ENCODE measurements around the gene GRIK4.

Gene GRIK4

DNA sequence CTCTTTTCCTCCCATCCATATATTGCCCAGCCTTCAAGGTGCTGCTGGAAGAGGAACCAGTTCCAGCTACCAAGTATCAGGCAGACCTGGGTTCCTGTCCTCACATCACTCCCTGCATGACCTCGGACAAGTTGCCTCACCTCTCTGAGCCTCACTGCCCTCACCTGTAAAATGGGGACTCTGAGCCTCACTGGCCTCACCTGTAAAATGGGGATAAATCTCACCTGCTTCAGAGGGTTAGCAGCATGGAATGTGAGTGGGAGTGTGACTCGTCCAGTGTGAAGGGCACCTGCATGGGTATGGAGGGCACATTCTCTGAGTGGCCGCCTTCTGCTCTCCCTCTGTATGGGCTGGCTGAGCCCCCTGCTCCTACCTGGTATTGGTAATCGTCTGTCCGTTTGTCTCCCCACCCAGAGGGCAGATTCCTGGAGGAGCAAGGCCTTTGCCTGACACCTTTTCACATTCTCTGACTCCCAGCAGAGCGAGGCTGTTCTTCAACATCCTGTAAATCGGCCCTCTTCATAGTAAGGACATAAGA lies 3.7 kb downstream of the GRIK4 start:
- H3K9me3 Mint-ChIP-seq = no peaks in the 10 kb centered on the region
- H3K4me3 Mint-ChIP-seq = no peak overlapping the region
- H3K27me3 Mint-ChIP-seq = peaks cover 57% of the 10 kb centered on the region
- H3K4me1 Mint-ChIP-seq (ENCODE audit: low read depth) = peaks cover 3% of the 10 kb centered on the region
- H3K27ac Mint-ChIP-seq = no peak overlapping the region
- H3K36me3 Mint-ChIP-seq (ENCODE audit: low read depth) = no peaks in the 10 kb centered on the region

DNA sequence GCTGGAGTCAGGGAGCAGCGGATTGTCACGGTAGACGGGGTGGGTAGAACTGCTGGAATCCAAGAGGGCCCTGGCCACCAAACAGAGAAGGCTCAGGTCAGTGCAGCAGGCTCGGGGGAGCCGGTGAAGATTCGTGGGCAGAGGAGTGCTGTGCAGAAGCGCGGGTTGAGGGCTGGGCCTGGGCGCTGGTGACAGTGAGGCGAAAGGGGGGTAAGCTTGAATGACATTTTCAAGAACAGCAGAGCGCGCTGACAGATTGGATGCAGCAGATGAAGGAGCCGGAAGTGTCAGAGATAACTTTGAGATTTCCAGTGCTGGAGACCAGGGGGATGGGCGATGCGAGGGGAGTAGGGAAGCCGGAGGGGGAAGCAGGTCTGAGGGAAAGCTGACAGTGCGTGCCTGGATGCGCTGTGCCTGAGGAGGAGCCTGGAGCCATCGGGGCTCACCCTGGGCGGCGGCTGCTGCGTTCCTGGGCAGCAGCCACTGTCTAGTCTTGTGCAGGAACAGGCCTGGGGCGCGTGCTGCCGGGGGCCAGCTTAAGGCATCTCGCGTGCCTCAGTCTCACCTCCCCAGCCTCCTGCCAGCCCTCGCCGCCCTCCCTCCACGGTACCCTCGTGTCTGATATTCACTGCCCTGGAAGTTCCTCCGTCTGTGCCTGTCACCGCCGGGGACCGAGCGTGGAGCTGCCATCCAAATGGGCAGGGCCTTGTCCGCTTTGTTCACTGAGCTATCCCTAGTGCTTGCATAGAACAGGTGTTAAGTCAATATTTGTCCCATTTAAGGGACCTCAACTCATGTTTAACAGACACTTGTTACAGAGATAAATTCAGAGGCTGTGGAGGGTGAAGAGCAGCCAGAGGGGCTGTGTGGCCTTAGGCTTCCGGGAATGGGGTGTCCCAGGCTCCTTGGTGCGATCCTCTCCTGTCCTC lies 5.2 kb downstream of the GRIK4 start:
- H3K4me3 Mint-ChIP-seq = no peak overlapping the region
- no peaks in the 10 kb centered on the region for H3K36me3 Mint-ChIP-seq (ENCODE audit: low read depth)
- no peaks in the 10 kb centered on the region for H3K9me3 Mint-ChIP-seq
- no peak overlapping the region for H3K27ac Mint-ChIP-seq
- no peaks in the 10 kb centered on the region for H3K4me1 Mint-ChIP-seq (ENCODE audit: low read depth)
- H3K27me3 Mint-ChIP-seq = peaks cover 50% of the 10 kb centered on the region

- Mint-ChIP-seq H3K9me3 (no peaks in the 10 kb centered on the region), H3K36me3 (ENCODE audit: low read depth) (no peaks in the 10 kb centered on the region), H3K27me3 (peaks cover 50% of the 10 kb centered on the region), H3K4me3 (no peak overlapping the region), H3K27ac (no peak overlapping the region), H3K4me1 (ENCODE audit: low read depth) (no peaks in the 10 kb centered on the region)
These were observed 5.8 kb downstream of the GRIK4 start for GRCh38 chr11:120517390-120517761.

DNA sequence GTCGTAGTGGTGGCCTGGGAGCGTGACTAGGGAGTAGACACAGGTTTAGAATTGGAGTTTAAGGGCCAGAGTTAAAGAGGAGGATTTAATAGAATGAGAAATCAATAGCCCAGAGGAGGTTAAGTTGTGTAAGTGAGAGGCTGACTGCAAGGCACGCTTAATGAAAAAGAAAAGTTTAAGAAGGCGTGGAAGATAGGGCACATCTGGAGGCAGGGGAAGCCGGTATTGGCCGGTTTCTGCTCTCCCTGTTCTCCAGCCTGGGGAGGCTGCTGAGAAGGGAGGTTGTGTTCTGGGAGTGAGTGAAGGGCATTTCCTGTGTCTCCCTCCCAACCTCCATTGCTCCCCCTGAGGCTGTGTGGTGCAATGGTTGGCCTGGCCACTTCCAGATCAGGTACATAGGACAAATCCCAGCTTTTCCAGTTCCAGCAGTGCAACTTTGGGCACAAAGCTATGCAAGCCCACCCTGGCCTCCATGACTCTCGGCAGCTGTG lies 6.3 kb downstream of the GRIK4 start:
- no peaks in the 10 kb centered on the region for H3K36me3 Mint-ChIP-seq (ENCODE audit: low read depth)
- H3K27ac Mint-ChIP-seq = no peak overlapping the region
- H3K27me3 Mint-ChIP-seq = peaks cover 49% of the 10 kb centered on the region
- no peaks in the 10 kb centered on the region for H3K9me3 Mint-ChIP-seq
- H3K4me3 Mint-ChIP-seq = no peak overlapping the region
- no peaks in the 10 kb centered on the region for H3K4me1 Mint-ChIP-seq (ENCODE audit: low read depth)

GRCh38 chr11:120518356-120518755 lies 6.8 kb downstream of the GRIK4 start:
- Mint-ChIP-seq H3K4me3 (no peak overlapping the region), H3K27me3 (peaks cover 46% of the 10 kb centered on the region), H3K27ac (no peak overlapping the region), H3K36me3 (ENCODE audit: low read depth) (no peaks in the 10 kb centered on the region), H3K9me3 (no peaks in the 10 kb centered on the region), H3K4me1 (ENCODE audit: low read depth) (no peaks in the 10 kb centered on the region)

GRCh38 chr11:120519474-120519873 lies 7.9 kb downstream of the GRIK4 start:
- H3K4me3 Mint-ChIP-seq = no peak overlapping the region
- no peaks in the 10 kb centered on the region for H3K4me1 Mint-ChIP-seq (ENCODE audit: low read depth)
- no peaks in the 10 kb centered on the region for H3K9me3 Mint-ChIP-seq
- no peak overlapping the region for H3K27ac Mint-ChIP-seq
- H3K36me3 Mint-ChIP-seq (ENCODE audit: low read depth) = no peaks in the 10 kb centered on the region
- H3K27me3 Mint-ChIP-seq = peaks cover 37% of the 10 kb centered on the region

DNA sequence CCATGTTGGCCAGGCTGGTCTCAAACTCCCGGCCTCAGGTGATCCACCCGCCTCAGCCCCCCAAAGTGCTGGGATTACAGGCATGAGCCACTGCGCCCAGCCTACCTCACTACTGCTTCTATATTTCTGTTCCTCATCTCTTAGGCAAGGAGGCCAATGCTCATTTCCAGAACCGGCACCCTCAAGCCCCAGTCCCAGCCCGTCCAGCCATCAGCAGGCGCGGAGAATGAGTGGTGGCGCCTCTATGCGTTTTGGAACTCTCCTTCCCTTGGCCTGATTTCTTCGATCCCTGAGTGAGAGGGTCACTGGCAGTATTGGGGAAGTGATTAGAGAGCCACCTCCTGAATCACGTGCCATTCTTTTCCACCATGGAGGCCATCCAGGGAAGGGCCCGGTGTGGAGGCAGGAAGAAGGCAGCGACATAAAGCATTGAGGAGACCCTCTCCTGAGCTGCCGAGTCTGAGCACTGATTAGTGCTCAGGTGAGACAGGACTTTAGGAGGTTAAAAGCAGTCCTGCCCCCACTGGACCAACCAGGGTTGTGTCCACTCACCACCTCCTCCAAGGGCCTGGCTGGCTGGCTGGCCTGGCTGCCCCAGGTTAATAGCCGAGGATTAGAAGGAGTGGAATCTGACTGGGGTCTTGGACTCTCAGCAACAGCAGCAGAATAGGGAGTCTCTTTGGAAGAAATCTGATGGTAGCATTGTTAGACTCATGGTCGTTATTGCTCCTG lies 8.7 kb downstream of the GRIK4 start:
- Mint-ChIP-seq H3K27ac (no peak overlapping the region), H3K4me3 (no peak overlapping the region)

GRCh38 chr11:120521176-120521575 lies 9.6 kb downstream of the GRIK4 start:
- H3K27me3 Mint-ChIP-seq = peaks cover 27% of the 10 kb centered on the region
- H3K36me3 Mint-ChIP-seq (ENCODE audit: low read depth) = no peaks in the 10 kb centered on the region
- H3K4me3 Mint-ChIP-seq = no peak overlapping the region
- no peaks in the 10 kb centered on the region for H3K4me1 Mint-ChIP-seq (ENCODE audit: low read depth)
- no peak overlapping the region for H3K27ac Mint-ChIP-seq
- no peaks in the 10 kb centered on the region for H3K9me3 Mint-ChIP-seq

More for the DNA sequence above, 8.7 kb downstream of the GRIK4 start:
- Mint-ChIP-seq H3K9me3 (no peaks in the 10 kb centered on the region), H3K36me3 (ENCODE audit: low read depth) (no peaks in the 10 kb centered on the region), H3K4me1 (ENCODE audit: low read depth) (no peaks in the 10 kb centered on the region), H3K27me3 (peaks cover 29% of the 10 kb centered on the region)

DNA sequence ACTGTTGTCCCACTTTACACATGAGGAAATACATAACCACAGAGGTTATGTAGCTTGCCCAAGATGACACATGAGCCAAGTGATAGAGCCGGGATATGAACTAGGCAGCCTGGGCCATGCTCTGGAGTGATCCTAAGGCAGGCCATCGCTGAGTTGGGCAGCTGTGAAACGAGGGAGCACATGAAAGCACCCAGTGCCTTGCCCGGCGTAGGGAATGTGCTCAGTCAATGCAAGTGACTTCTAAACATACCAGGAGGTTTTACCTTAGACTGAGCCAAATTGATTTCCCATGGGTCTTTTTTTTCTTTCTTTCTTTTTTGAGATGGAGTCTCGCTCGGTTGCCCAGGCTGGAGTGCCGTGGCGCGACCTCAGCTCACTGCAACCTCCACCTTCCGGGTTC lies 10.5 kb downstream of the GRIK4 start:
- no peak overlapping the region for H3K27ac Mint-ChIP-seq
- H3K27me3 Mint-ChIP-seq = peaks cover 22% of the 10 kb centered on the region
- H3K4me1 Mint-ChIP-seq (ENCODE audit: low read depth) = no peaks in the 10 kb centered on the region
- no peaks in the 10 kb centered on the region for H3K9me3 Mint-ChIP-seq
- no peak overlapping the region for H3K4me3 Mint-ChIP-seq
- H3K36me3 Mint-ChIP-seq (ENCODE audit: low read depth) = no peaks in the 10 kb centered on the region

- H3K4me3 Mint-ChIP-seq = no peak overlapping the region
- H3K4me1 Mint-ChIP-seq (ENCODE audit: low read depth) = no peaks in the 10 kb centered on the region
- peaks cover 17% of the 10 kb centered on the region for H3K27me3 Mint-ChIP-seq
- H3K9me3 Mint-ChIP-seq = no peaks in the 10 kb centered on the region
- H3K36me3 Mint-ChIP-seq (ENCODE audit: low read depth) = no peaks in the 10 kb centered on the region
- no peak overlapping the region for H3K27ac Mint-ChIP-seq
These were observed 11.2 kb downstream of the GRIK4 start for GRCh38 chr11:120522736-120523135.

- no peak overlapping the region for H3K27ac Mint-ChIP-seq
- no peaks in the 10 kb centered on the region for H3K4me1 Mint-ChIP-seq (ENCODE audit: low read depth)
- peaks cover 15% of the 10 kb centered on the region for H3K27me3 Mint-ChIP-seq
- H3K36me3 Mint-ChIP-seq (ENCODE audit: low read depth) = no peaks in the 10 kb centered on the region
- H3K9me3 Mint-ChIP-seq = no peaks in the 10 kb centered on the region
- H3K4me3 Mint-ChIP-seq = no peak overlapping the region
These were observed 11.6 kb downstream of the GRIK4 start for GRCh38 chr11:120523196-120523595.

GRCh38 chr11:120524536-120525085 lies 13.1 kb downstream of the GRIK4 start:
- no peak overlapping the region for H3K27ac Mint-ChIP-seq
- H3K27me3 Mint-ChIP-seq = peaks cover 15% of the 10 kb centered on the region
- H3K4me1 Mint-ChIP-seq (ENCODE audit: low read depth) = no peaks in the 10 kb centered on the region
- no peaks in the 10 kb centered on the region for H3K36me3 Mint-ChIP-seq (ENCODE audit: low read depth)
- H3K9me3 Mint-ChIP-seq = no peaks in the 10 kb centered on the region
- no peak overlapping the region for H3K4me3 Mint-ChIP-seq

- Mint-ChIP-seq H3K4me1 (ENCODE audit: low read depth) (no peaks in the 10 kb centered on the region), H3K36me3 (ENCODE audit: low read depth) (no peaks in the 10 kb centered on the region), H3K27me3 (peaks cover 11% of the 10 kb centered on the region), H3K9me3 (no peaks in the 10 kb centered on the region), H3K27ac (no peak overlapping the region), H3K4me3 (no peak overlapping the region)
These were observed 14.0 kb downstream of the GRIK4 start for GRCh38 chr11:120525261-120526171.

GRCh38 chr11:120526241-120526640 lies 14.7 kb downstream of the GRIK4 start:
- no peaks in the 10 kb centered on the region for H3K9me3 Mint-ChIP-seq
- H3K27ac Mint-ChIP-seq = no peak overlapping the region
- H3K27me3 Mint-ChIP-seq = peaks cover 15% of the 10 kb centered on the region
- H3K36me3 Mint-ChIP-seq (ENCODE audit: low read depth) = no peaks in the 10 kb centered on the region
- no peak overlapping the region for H3K4me3 Mint-ChIP-seq
- H3K4me1 Mint-ChIP-seq (ENCODE audit: low read depth) = no peaks in the 10 kb centered on the region
